GM18909 (cell line): ENCODE results near the gene MON1A.

ENCODE experiments used
- ATAC-seq: cut with Tn5 transposase; IDR thresholded peaks from one replicate; pipeline ENCODE4 v1.9.1; 2021; ENCODE audit warnings: mild to moderate bottlenecking; ENCODE audit not compliant: unreplicated experiment, poor library complexity

The MON1A gene

GRCh38 chr3:49898991-49899390, 30.6 kb downstream of the MON1A start:
- no peak for ATAC-seq

- ATAC-seq, result no peak
These were observed 33.3 kb downstream of the MON1A start for GRCh38 chr3:49896345-49896744.

GRCh38 chr3:49895791-49896190, 33.8 kb downstream of the MON1A start:
- no peak for ATAC-seq

GRCh38 chr3:49889296-49889695, 40.3 kb downstream of the MON1A start:
- ATAC-seq, result no peak

- ATAC-seq, result no peak
These were observed 42.7 kb downstream of the MON1A start for GRCh38 chr3:49886922-49887265.

- no peak for ATAC-seq
These were observed 45.6 kb downstream of the MON1A start for GRCh38 chr3:49883998-49884397.

GRCh38 chr3:49882166-49882565, 47.4 kb downstream of the MON1A start:
- no peak for ATAC-seq

GRCh38 chr3:49880581-49881315, 48.9 kb downstream of the MON1A start:
- ATAC-seq, result no peak

- no peak for ATAC-seq
These were observed 49.9 kb downstream of the MON1A start for GRCh38 chr3:49879721-49880120.

- ATAC-seq, result no peak
These were observed 50.9 kb downstream of the MON1A start for GRCh38 chr3:49878686-49879085.

- ATAC-seq, result no peak
These were observed 51.9 kb downstream of the MON1A start for GRCh38 chr3:49877716-49878115.

GRCh38 chr3:49876567-49876966, 53.0 kb downstream of the MON1A start:
- no peak for ATAC-seq

GRCh38 chr3:49873623-49874022, 56.0 kb downstream of the MON1A start:
- ATAC-seq, result no peak

- ATAC-seq, result no peak
These were observed 56.8 kb downstream of the MON1A start for GRCh38 chr3:49872801-49873281.

- no peak for ATAC-seq
These were observed 58.0 kb downstream of the MON1A start for GRCh38 chr3:49871531-49872153.

GRCh38 chr3:49869525-49870126, 60.0 kb downstream of the MON1A start, which contains the start of gene CAMKV:
CAMKV (minus strand) TSS chr3:49869906; CDS start chr3:49862388, 7,518 bp downstream.
- ATAC-seq, result no peak

- no peak for ATAC-seq
These were observed 60.6 kb downstream of the MON1A start for GRCh38 chr3:49868862-49869466.

- no peak for ATAC-seq
These were observed 61.7 kb downstream of the MON1A start for GRCh38 chr3:49867871-49868321.

GRCh38 chr3:49867400-49867799, 62.2 kb downstream of the MON1A start:
- no peak for ATAC-seq

GRCh38 chr3:49865198-49865784, 64.3 kb downstream of the MON1A start:
- ATAC-seq, result no peak

GRCh38 chr3:49864505-49864904, 65.1 kb downstream of the MON1A start:
- no peak for ATAC-seq
